Body of pancreas (tissue), 4 donors: ENCODE data around the gene NOTUM.

Experiments
- POLR2A ChIP-seq, 3 donors: fragments of 450-650 bp; IDR thresholded peaks; one replicate each; pipeline ENCODE4 v1.6.1; 2016; ENCODE audit warnings: antibody characterized with exemption in 3 of 3, mild to moderate bottlenecking in 2 of 3
- TF ChIP-seq, protein P1 (sequence below), 7 experiments: fragments of 450-650 bp in 4 of 7; fragments of 200-600 bp in 3 of 7; sonication (generic) in 3 of 7; IDR thresholded peaks; one replicate each; pipeline ENCODE4 v1.5.1; 2016 to 2019; ENCODE audit warnings: antibody characterized with exemption in 7 of 7

GRCh38 chr17:81961087-81961511 is at the start of gene NOTUM:
- TF ChIP-seq, protein P1, sequence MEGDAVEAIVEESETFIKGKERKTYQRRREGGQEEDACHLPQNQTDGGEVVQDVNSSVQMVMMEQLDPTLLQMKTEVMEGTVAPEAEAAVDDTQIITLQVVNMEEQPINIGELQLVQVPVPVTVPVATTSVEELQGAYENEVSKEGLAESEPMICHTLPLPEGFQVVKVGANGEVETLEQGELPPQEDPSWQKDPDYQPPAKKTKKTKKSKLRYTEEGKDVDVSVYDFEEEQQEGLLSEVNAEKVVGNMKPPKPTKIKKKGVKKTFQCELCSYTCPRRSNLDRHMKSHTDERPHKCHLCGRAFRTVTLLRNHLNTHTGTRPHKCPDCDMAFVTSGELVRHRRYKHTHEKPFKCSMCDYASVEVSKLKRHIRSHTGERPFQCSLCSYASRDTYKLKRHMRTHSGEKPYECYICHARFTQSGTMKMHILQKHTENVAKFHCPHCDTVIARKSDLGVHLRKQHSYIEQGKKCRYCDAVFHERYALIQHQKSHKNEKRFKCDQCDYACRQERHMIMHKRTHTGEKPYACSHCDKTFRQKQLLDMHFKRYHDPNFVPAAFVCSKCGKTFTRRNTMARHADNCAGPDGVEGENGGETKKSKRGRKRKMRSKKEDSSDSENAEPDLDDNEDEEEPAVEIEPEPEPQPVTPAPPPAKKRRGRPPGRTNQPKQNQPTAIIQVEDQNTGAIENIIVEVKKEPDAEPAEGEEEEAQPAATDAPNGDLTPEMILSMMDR (IDR thresholded peaks at IDR 0.05) = peak in 3 of 7 experiments; percentile 14 to 44 (median 43)
- no peak for TF ChIP-seq POLR2A (IDR thresholded peaks at IDR 0.05)
